Activated CD8-positive, alpha-beta memory T cell treated with anti-CD3 and anti-CD28 coated beads, Interleukin-2, amount 50 U/mL, for 48 hours (primary cell): ENCODE results near the gene MKNK1.

Experiments
- DNase-seq: peaks from one replicate; pipeline ENCODE4 v3.0.0-alpha.2; 2020

Gene MKNK1

DNA sequence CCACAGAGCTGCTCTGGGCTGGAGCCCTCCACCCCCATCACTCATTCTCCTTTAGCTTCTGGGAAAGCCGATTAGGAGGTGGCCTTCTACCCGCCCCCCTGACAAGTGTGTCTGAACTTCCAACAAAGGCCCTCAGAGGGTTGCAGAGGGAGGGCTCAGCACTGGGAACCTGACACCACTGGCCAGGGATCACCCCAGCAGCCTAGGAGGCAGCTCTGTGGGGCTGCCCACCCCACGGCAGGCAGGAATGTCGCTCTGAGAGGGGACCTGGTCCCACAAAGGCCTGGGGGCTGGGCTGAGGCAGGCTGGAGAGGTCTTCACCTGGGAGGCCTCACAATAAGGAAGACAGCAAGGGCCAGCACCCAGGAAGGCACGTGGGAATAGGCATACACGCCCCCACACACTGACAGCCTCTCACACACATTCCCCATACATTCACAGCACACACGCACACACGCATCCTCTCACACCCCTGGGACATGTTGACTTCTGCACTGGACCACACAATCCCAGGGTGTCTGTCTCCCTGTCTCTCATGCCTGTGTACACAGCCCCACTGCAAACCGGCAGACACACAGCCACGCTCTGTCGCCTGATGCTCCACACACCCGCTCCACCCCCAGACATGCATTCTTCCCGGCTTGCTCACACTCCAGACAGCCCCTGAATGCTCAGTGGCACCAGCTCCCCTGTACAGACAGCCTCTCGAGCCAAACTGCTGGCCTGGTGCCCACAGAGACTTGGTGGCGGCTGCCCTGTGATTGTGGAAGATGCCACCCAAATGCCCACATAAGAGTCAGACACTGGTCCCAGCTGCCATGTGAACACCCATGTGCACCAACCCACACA lies 83.8 kb downstream of the MKNK1 start:
- DNase-seq = no peak

DNA sequence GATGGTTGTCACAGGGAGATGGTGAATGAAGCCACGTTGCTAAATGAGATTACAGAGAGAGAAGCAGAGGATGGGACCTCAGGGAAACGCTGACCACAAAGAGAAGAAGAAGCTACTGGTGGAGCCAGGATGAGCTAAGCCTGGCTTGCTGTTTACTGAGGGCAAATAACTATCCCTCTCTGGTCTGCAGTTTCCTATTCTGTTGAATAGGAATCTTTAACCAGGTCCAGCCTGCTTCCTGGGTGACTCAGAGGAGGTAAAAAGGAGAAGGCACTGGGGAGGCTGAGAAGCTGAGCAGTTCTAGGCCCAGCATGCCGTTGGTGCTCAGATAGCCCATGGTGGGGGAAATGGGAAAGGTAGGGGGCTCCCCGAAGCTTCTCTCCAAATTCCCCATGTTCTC lies 84.9 kb downstream of the MKNK1 start:
- no peak for DNase-seq

DNA sequence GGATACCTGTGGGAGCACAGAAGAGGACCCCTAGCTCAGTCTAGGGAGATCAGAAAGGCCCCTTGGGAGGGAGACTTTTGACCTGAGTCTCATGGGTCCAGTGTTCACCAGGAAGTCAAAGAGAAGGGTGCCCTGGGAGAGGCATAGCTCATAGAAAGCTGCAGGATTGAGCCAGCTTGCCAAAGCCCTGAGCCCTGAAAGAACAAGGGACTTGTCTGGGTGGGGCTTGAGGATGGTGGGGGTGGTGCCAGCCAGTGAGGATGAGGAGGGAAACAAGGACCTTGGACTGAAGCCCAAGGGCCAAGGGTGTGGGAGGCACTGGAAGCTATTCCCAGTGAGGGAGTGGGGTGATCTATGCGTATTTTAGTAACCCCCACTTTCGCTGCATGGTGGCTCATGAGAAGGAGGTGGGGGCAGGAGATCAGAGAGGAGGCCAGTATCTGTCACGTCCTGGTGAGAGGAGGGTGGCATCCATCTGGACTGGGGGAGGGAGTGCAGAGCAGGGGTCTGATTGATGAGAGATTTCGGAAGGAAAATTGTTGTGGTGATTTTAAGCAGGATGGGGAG lies 86.1 kb downstream of the MKNK1 start:
- no peak for DNase-seq

DNA sequence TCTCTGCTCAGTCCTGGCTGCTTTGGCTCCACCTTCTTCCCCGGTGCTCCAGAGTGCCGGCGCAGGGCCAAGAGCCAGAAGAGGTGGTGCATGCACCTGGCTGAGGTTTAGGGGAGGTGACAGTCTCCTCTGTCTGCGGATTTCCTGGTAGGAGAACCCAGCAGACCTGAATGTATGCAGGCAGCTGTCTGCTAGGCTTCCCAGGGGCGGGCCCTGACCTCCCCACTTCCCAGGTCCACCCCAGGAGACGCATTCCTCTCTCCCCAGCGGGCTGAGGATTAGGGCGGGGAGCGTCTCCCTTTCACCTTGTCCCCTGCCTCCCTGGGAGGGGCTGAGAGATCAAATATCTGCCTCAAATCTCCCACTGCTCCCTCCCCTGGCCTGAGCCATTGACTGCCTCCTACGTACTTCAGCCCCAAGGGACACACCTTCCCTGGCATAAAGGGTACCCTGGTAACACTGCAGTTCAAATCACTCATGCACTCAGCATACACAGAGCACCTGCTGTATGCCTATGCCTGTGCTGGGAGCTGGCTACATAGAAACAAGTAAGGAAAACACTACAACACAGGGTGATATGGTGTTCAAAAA lies 87.0 kb downstream of the MKNK1 start:
- no peak for DNase-seq

DNA sequence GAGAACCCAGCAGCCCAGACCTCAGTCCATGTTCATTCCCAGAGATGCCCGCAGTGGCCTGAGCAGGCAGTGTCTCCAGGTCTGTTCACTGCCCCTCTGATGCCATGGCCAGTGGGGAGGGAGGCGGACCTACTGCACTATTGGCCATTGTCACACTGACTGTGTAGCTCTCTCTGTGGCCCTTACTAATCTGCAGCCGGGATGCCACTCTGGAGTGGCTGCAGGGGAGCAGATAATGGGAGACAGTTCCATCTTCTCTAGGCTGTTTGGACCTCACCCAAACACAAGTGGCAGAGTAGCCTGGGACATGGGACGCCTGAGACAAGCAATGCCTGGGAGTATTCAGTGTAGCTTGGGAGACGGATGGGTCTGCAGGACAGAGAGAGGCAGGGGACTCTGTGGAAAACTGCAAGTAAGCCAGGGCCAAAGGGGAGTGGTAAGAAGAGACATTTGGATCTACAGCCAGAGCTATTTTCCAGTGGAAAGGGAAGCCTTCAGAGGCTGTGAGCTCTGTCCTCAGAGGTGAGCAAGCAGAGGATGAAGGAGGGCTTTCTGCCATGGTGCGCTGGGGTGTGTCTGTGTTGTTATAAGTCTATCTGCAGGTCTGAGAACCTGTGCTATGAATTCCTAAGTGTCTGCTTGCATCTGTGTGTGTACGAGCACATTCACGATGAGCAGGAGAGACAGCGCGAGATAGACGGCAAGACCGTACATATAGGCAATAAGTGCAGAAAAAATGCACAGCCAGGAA lies 87.7 kb downstream of the MKNK1 start:
- DNase-seq = no peak

DNA sequence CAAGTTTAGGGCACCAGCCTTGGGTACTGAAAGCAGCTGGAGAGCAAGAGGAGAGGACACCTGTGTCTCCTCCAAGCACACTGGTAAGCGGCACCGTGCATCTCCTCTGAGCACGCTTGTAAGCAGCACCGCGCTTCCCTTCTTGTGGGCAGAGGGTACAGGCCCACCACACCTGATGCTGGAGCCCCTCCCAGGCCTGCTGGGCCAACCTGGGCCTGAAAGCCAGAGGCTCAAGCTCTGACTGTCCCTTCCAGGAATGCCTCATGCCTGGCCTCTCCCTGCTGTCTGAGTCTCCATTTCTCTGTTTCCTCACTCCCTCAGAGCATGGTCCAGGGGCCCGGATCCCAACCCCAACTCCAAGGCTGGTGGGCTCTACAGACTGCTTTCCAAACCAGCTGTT lies 88.5 kb downstream of the MKNK1 start:
- no peak for DNase-seq

DNA sequence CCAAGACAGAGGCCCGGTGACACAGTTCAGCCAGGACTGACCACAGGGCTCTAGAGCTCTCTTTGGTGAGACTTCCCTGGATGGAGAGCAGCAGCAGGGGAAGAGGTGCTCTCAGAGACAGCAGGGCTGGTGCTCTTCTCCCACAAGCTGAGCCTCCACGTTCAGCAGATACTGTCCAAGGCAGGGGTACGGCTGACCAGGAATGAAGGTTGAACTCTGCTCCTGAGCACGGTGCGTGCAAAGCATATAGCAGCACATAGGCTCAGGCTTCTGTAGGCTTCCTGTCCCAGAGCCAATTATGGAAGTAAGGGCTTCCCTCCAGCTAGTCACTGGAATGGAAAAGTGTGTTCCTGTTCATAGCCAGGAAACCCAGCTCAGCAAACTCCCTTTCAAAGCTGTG lies 90.5 kb downstream of the MKNK1 start:
- no peak for DNase-seq

DNA sequence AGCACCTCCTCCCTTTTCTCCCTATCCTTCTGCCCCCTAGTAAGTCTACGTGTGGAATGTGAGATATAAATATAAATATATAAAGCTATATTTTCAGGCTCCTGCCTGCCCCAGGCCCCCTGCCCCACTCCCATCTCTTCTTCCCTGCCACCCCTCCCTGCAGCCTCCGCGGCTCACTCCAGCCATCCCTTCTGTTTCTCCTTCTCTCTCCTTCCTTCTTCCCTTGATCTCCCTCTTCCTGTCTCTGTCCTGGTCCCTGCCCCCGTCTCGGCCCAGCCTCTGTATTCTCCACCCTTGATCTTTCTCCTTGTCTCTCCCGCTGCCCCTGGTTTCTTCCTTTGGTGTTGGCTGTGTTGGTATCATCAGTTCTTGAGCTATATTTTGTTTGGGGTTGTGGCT lies 91.3 kb downstream of the MKNK1 start:
- no peak for DNase-seq

DNA sequence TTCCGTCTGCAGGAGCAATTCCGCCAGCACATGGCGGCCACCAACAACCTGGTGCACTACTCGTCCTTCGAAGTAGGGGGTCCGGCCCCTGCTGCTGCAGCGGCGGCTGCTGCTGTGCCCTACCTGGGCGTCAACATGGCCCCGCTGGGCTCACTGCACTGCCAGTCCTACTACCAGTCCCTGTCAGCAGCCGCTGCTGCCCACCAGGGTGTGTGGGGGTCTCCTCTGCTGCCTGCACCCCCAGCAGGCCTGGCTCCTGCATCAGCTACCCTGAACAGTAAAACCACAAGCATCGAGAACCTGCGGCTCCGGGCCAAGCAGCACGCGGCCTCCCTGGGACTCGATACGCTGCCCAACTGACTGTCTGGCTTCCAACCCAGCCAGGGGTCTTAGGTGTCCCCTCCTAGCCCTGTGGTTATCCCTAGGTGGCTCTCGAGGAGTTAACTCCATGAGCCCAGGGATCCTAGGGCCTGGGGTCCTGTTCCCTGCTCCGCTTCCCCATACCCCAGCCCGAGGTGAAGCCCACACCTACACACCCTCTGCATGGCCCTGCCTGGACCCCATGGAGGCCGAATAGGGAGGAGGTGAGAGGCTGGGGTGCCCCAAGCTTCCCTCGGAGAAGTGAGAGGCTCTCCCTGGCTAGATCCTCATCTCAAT lies 91.8 kb downstream of the MKNK1 start:
- DNase-seq = no peak

DNA sequence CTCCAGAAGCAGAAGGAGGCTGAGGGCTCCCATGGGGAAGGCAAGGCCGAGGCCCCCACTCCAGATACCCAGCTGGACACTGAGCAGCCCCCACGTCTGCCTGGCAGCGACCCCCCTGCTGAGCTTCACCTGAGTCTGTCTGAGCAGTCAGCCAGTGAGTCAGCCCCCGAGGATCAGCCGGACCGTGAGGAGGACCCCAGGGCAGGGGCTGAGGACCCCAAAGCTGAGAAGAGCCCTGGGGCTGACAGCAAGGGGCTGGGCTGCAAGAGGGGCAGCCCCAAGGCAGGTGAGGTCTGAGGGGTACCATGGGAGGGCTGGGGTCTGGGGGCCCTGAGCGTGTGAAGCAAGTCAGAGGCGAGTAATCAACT lies 93.1 kb downstream of the MKNK1 start:
- no peak for DNase-seq

DNA sequence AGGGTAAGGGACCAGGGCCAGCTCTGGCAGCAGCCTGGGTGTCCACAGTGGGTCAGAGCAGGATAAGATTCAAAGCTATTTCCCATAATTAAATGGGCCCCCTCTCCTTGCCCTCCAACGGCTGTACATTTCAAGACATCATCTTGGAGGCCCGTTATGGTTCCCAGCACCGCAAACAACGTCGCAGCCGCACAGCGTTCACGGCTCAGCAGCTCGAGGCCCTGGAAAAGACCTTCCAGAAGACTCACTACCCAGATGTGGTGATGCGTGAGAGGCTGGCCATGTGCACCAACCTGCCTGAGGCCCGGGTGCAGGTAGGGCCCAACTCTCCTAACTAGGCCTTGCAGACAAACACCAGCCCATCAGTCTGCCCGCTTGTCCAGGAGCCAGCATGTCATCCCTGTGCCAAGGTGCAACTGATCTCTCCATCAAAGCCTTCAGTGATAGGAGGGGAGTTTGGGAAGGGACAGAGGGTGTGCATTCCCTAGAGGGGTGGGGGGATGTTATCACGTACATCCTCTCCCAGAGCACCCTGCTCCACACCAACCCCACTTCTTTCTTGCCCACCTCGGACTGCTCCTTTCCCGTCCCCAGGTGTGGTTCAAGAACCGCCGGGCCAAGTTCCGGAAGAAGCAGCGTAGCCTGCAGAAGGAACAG lies 93.6 kb downstream of the MKNK1 start:
- DNase-seq = no peak

DNA sequence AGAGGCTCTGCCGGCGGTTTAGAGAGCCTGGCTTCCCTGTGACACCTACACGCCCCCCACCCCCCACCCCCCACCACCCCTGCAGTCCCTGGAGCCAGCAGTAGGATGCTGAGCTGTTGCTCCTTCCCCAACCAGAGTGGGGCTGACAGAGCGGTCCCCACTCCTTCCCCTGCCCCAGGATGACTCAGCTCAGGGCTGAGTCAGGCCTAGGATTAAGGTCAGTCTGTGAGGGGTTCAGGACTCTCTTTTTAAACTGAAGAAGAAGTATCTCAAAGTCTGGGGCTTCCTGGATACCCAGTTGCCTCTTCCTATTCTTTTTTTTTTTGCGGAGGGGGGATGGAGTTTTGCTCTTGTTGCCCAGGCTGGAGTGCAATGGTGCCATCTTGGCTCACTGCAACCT lies 95.3 kb downstream of the MKNK1 start:
- DNase-seq = no peak
